ENCODE results near the gene YPEL3. TPM values are rescaled to one million over a fixed set of nuclear protein-coding genes. Genes with fewer than 3 reads are reported as not detected.

The YPEL3 gene
- total RNA-seq, 4 donors from 2014 or later = 97.2 to 197 (median 154) TPM

DNA sequence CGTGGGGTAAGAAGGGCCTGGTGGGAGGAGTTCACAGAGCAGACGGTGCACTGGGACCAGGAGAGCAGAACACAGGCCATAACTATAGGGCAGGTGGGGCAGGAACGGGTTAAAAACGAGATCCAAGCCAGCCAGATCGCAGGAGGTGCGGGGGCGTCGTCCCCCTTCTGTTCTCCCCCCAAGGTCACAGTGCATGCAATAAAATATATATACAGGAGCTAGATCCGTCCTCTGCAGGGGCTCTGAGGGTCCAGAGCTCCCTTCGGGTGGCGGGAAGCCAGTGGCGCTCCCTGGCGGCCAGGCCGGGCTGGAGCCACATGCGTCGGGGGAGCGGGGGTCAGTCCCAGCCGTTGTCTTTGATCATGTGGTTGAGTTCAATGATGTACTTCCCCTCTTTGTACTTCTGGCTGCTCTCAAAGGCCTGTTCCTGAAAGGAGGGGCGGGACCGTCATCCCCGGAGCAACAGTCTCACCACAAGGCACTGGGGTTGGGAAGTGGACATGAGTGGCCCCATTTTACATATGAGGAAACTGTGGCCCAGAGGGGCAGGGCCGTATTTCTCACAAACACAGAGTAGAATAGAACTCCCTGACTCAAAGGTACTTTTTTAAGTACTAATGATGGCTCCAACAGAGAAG is 3.5 kb downstream of the YPEL3 start:
- TF ChIP-seq POLR2A (IDR thresholded peaks at IDR 0.05) = peak in 1 of 2 donors; percentile 14
- TF ChIP-seq, protein P1, sequence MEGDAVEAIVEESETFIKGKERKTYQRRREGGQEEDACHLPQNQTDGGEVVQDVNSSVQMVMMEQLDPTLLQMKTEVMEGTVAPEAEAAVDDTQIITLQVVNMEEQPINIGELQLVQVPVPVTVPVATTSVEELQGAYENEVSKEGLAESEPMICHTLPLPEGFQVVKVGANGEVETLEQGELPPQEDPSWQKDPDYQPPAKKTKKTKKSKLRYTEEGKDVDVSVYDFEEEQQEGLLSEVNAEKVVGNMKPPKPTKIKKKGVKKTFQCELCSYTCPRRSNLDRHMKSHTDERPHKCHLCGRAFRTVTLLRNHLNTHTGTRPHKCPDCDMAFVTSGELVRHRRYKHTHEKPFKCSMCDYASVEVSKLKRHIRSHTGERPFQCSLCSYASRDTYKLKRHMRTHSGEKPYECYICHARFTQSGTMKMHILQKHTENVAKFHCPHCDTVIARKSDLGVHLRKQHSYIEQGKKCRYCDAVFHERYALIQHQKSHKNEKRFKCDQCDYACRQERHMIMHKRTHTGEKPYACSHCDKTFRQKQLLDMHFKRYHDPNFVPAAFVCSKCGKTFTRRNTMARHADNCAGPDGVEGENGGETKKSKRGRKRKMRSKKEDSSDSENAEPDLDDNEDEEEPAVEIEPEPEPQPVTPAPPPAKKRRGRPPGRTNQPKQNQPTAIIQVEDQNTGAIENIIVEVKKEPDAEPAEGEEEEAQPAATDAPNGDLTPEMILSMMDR (IDR thresholded peaks at IDR 0.05 in 4 of 5, conservative IDR thresholded peaks at IDR 0.05 in 1 of 5) = peak; percentile 53 to 66 (median 63)
- peak overlapping the region; percentile 45 to 83 (median 69) for H3K4me3 ChIP-seq
- intact Hi-C loops (cut with DNase I; ENCODE audit: low total_unique reads) = loop anchor here (1.0 to 10.0 kb wide), 4 partner anchors 28 to 282 kb away; partner anchors contain the start of genes MAPK3, MYL11 and TBC1D10B
- in situ Hi-C loops (cut with MboI; ENCODE audit: low sequenced_read_pairs in 4 of 4) = loop anchor here in 1 of 4 donors (25.0 kb wide), 1 partner anchor 270 kb away; the partner anchor contains the start of genes CD2BP2, MYL11 and TBC1D10B
- ATAC-seq (peak; percentile 11 to 32), DNase-seq (peak; percentile 60 to 73)
- peaks cover 0 to 22% of the 10 kb centered on the region in 2 donors for H3K36me3 ChIP-seq
- H3K4me1 ChIP-seq = peaks cover 39 to 44% of the 10 kb centered on the region in 2 donors
- H3K27me3 ChIP-seq = no peaks in the 10 kb centered on the region
- peak overlapping the region; percentile 89 to 99 (median 96) for H3K27ac ChIP-seq
- no peaks in the 10 kb centered on the region for H3K9me3 ChIP-seq

DNA sequence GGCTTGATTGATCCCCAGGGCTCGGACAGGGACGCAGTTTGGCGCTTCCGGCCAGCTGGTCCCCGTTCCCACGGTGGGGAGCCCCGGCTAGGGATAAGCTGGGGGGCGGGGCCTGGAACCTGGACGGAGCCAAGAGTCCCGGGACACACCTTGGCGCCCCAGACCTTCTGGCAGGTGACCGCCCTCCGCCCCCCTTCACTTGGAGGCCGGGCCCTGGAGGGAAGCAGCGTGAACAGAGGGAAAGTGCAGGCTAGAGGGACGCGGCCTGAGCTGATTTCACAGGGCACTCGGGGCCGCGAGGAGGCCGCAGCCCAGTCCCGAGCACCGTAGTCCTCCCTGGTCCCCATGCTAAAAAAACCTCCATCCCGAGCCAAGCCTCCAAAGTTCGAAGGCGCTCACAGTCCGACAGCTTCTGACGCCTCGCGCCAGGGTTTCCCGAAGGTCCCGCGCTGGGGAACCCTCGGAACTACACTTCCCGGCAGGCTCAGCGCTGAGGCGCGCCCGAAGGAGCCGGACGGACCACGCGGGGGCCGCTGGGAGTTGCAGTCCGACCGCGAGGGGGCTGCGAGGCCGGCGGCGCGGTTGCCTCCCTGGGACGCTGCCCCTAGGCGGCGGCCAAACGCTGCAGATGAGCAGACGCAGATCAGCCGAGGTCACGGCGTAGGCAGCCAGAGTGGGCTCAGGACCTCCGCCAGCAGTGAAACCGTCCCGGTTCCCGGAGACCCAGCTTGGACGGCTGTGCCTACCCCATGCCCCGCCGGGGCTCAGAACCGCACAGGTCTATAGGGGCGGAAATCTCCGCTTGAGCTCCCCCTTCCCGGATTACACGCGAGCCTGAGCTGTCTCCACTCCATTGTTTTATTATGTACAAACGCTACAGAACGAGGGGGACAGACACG is 4.3 kb downstream of the YPEL3 start, which contains the start of gene TBX6:
Gene TBX6, minus strand, starts transcription at position 451 of the 899 bp plus-strand sequence. CDS start 731 bp downstream, outside the sequence.
- TF ChIP-seq POLR2A (IDR thresholded peaks at IDR 0.05) = peak; percentile 4 to 20
- TF ChIP-seq, protein P1 (IDR thresholded peaks at IDR 0.05 in 4 of 5, conservative IDR thresholded peaks at IDR 0.05 in 1 of 5) = peak; percentile 80 to 89 (median 87)
- no peaks in the 10 kb centered on the region for H3K27me3 ChIP-seq
- in situ Hi-C loops (cut with MboI; ENCODE audit: low sequenced_read_pairs in 4 of 4) = loop anchor here in 1 of 4 donors (25.0 kb wide), 1 partner anchor 271 kb away; the partner anchor contains the start of genes CD2BP2, MYL11 and TBC1D10B
- peak; percentile 88 to 90 for DNase-seq
- H3K36me3 ChIP-seq = peaks cover 0 to 22% of the 10 kb centered on the region in 2 donors
- H3K27ac ChIP-seq = peak within 1 kb of the TSS; percentile 89 to 99 (median 96)
- ATAC-seq = peak; percentile 76 to 78
- intact Hi-C loops (cut with DNase I; ENCODE audit: low total_unique reads) = loop anchor here (1.0 to 10.0 kb wide), 4 partner anchors 27 to 283 kb away; partner anchors contain the start of genes MAPK3, MYL11 and TBC1D10B
- H3K4me1 ChIP-seq = peaks cover 39 to 44% of the 10 kb centered on the region in 2 donors
- H3K9me3 ChIP-seq = no peaks in the 10 kb centered on the region
- H3K4me3 ChIP-seq = peak within 1 kb of the TSS; percentile 45 to 83 (median 69)

DNA sequence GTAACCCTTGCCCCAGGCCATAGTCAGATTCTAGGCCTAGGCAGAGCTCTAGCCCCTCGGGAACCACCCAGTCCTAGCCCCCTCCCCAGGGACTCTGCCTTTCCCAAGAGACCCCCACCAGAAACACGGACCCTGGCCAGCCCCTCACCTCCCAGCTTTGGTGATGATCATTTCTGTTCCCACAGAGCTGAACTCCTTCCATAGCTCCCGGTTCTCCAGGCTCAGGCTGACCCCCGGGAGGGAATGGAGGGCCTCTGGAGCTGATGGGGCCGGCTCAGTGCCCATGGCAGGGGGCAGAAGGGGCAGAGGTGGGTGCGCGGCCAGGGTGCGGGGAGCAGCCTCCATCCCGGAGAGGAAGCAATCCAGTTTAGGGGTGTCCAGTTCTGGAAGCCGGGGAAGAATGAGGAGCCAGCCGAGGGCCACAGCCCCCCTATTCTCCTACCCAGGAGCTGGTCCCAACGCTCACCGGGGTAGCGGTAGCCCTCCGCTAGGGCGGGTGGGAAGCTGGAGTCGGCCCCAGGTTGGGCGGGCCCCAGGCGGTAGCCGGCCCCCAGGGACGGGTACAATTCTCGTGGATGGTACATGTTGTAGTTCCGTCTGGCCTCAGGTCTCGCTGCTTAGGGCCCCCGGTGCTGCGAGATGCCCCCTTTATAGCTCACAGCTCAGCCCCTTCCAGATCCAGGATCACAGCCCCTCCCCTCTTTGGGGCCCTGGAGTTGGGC is 5.2 kb downstream of the YPEL3 start:
- no peaks in the 10 kb centered on the region for H3K27me3 ChIP-seq
- H3K4me1 ChIP-seq = peaks cover 35 to 44% of the 10 kb centered on the region in 2 donors
- H3K36me3 ChIP-seq = peaks cover 0 to 22% of the 10 kb centered on the region in 2 donors
- intact Hi-C loops (cut with DNase I; ENCODE audit: low total_unique reads) (loop anchor here (10.0 kb wide), 1 partner anchor 284 kb away; the partner anchor contains the start of genes MYL11 and TBC1D10B), in situ Hi-C loops (cut with MboI; ENCODE audit: low sequenced_read_pairs in 4 of 4) (loop anchor here in 1 of 4 donors (25.0 kb wide), 1 partner anchor 272 kb away; the partner anchor contains the start of genes CD2BP2, MYL11 and TBC1D10B)
- TF ChIP-seq, protein P1 (IDR thresholded peaks at IDR 0.05 in 4 of 5, conservative IDR thresholded peaks at IDR 0.05 in 1 of 5) = no peak
- no peak for TF ChIP-seq POLR2A (IDR thresholded peaks at IDR 0.05)
- peak overlapping the region in 3 of 4 donors; percentile 67 to 83 (median 71) for H3K4me3 ChIP-seq
- ATAC-seq (no peak), DNase-seq (no peak)
- H3K27ac ChIP-seq = peak overlapping the region; percentile 89 to 99 (median 96)
- H3K9me3 ChIP-seq = no peaks in the 10 kb centered on the region
